ENCODE measurements around the gene PPP2CA. TPM values are rescaled to one million over a fixed set of nuclear protein-coding genes. Genes with fewer than 3 reads are reported as not detected.

The PPP2CA gene
- total RNA-seq, 2 donors from 2014 or later: 45.9 to 194 TPM

DNA sequence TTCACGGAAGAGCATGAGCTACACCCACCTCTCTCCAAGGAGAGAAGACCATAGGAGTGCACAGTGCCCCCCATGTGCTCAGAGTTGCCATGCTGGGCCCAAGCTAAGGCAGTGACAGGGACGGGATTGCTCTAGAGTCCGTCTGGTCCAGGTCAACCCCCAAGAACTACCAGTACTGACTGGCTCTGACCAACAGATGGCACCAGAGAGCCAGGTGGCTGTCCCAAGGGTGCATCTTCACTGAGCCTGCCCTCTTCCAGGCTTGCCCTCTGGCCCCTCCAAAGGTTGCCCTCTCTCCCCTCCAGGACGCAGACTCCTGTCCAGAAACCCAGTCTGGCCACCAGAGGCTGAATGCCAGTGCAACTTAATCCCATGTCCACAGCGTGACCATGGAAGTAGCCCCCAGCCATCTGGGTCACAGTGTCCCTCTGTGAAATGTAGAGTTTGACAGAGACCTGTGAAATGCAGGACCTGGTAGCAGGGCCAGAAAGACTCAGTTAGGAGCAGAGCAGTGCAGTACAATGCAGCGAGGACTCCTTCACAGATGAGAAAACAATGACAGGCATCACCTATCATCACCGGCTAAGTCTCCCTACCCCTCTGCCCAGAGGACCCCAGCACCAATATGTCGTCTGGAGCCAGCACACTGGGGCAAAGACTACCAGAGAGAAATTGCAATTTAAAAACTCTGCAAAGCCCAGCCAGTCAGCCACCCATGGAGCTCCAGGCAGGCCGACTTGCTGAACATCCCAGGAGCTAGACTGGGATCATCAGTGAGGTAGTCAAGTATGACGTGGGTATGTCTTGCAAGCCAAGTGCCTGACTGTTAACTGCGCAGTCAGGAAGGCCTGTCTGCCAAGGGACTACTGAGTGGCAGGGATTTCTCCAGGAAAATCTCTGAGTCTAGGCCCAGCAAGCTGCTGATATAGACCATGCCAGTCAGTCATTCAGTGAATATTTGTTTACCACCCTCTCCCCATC, 41.4 kb downstream of the PPP2CA start:
- peak; percentile 76 for ATAC-seq
- intact Hi-C loops (cut with DNase I): loop anchor here (5.0 kb wide), 1 partner anchor 103 kb away; no protein-coding TSS in a partner anchor
- Histone ChIP-seq H3K27me3 (no peaks in the 10 kb centered on the region), H3K36me3 (replicated peaks in 1 of 2; ENCODE audit: insufficient read depth in 1 of 2, low read depth in 2 of 2) (no peaks in the 10 kb centered on the region), H3K9me3 (no peaks in the 10 kb centered on the region), H3K4me1 (peaks cover 26% of the 10 kb centered on the region), H3K4me3 (no peak overlapping the region), H3K27ac (no peak overlapping the region)
- WGBS, 2 donors: 48 to 53% methylated on average over 3 to 11 of the region's 11 CpGs
- TF ChIP-seq, protein P1, sequence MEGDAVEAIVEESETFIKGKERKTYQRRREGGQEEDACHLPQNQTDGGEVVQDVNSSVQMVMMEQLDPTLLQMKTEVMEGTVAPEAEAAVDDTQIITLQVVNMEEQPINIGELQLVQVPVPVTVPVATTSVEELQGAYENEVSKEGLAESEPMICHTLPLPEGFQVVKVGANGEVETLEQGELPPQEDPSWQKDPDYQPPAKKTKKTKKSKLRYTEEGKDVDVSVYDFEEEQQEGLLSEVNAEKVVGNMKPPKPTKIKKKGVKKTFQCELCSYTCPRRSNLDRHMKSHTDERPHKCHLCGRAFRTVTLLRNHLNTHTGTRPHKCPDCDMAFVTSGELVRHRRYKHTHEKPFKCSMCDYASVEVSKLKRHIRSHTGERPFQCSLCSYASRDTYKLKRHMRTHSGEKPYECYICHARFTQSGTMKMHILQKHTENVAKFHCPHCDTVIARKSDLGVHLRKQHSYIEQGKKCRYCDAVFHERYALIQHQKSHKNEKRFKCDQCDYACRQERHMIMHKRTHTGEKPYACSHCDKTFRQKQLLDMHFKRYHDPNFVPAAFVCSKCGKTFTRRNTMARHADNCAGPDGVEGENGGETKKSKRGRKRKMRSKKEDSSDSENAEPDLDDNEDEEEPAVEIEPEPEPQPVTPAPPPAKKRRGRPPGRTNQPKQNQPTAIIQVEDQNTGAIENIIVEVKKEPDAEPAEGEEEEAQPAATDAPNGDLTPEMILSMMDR (IDR thresholded peaks at IDR 0.05): peak; percentile 82 to 92 (median 87)
- no peak for TF ChIP-seq POLR2A (IDR thresholded peaks at IDR 0.05)
- DNase-seq: peak; percentile 70 to 74 (median 72)

DNA sequence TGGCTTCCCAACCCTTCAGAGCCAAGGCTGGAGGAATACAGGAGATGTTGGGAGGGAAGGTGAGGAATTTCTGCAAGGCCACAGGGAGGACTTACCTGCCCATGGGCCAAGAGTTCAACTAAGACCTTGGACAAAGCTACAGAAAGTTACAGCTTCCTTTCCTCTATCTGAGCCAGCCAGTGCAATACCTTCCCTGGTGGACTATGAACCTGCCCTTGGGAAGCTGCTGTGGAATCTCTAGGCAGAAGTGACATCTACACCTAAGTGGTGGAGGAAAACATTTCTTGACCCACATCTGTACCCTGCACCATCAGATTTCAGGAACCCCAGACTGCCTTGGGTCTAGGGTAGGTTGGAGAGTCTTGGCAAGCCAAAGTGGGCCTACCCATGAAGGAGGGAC, 42.4 kb downstream of the PPP2CA start:
- TF ChIP-seq POLR2A (IDR thresholded peaks at IDR 0.05): no peak
- TF ChIP-seq, protein P1 (IDR thresholded peaks at IDR 0.05): no peak
- Histone ChIP-seq H3K4me3 (no peak overlapping the region), H3K27ac (no peak overlapping the region), H3K9me3 (no peaks in the 10 kb centered on the region), H3K4me1 (peaks cover 16% of the 10 kb centered on the region), H3K27me3 (no peaks in the 10 kb centered on the region), H3K36me3 (replicated peaks in 1 of 2; ENCODE audit: insufficient read depth in 1 of 2, low read depth in 2 of 2) (no peaks in the 10 kb centered on the region)
- ATAC-seq (no peak), DNase-seq (no peak)
- intact Hi-C loops (cut with DNase I): loop anchor here (5.0 kb wide), 1 partner anchor 104 kb away; no protein-coding TSS in a partner anchor

DNA sequence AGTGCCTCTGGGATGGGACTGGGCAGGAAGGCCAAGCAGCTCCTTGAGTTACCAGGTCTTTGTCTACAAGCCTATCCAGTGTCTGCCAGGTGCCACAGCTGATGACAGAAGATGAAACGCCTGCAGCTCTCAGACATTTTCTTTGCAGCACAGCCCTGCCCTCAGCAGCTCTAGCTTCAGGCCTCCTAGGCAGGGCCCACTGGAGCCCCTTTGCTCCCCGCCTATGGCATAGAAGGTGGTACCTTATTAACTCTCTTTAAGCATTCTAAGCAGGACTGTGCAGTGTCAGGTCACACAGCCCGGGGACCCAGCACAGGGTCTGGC, 47.8 kb downstream of the PPP2CA start:
- DNase-seq (no peak), ATAC-seq (no peak)
- Histone ChIP-seq H3K9me3 (no peaks in the 10 kb centered on the region), H3K4me1 (peaks cover 27% of the 10 kb centered on the region), H3K27ac (peak overlapping the region in 3 of 4 donors; percentile 99 to 100 (median 100)), H3K4me3 (no peak overlapping the region), H3K27me3 (no peaks in the 10 kb centered on the region), H3K36me3 (replicated peaks in 1 of 2; ENCODE audit: insufficient read depth in 1 of 2, low read depth in 2 of 2) (peaks cover 0 to 4% of the 10 kb centered on the region in 2 donors)
- WGBS, 2 donors: 43 to 74% methylated on average over 2 to 3 of the region's 3 CpGs
- intact Hi-C loops (cut with DNase I): no loop called here
- no peak for TF ChIP-seq POLR2A (IDR thresholded peaks at IDR 0.05)
- TF ChIP-seq, protein P1 (IDR thresholded peaks at IDR 0.05): no peak

DNA sequence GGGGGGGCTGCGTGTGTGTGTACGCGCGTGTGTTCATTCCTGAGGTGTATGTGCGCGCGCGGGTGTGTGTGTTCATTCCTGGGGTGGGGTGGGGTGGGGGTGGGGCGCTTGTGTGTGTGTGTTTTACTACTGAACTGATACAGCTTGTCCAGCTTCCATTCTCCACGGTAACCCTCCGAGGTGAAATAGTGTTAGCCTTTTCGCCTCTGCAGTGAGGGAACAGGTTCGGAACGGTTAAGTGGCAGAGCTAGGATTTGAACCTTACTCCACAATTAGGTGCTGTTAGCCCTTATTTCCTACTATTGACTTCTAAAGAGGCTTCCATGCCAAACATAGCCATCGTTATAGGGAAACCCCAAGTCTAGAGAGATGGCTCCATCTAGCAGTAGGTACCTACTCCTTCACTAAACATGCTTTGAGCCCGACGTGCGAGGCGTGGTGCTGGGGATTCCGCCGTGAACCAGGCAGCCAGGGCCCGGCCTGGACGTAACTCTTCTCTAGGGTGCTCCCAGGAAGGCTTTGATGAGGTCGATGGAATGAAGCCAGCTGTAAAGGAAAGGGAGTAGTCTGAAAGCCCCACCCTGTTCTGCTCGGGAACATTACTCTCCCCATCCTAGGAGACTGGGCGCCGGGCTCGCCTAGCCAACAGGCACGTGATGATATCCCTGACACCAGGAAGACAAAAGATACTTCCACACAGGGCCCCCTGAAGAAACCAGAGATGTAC, 48.3 kb downstream of the PPP2CA start:
- intact Hi-C loops (cut with DNase I): no loop called here
- DNase-seq (peak; percentile 14 to 42 (median 28)), ATAC-seq (peak; percentile 55)
- Histone ChIP-seq H3K4me3 (peak overlapping the region; percentile 86 to 93), H3K4me1 (peaks cover 28% of the 10 kb centered on the region), H3K27ac (peak overlapping the region; percentile 98 to 100 (median 100)), H3K9me3 (no peaks in the 10 kb centered on the region), H3K36me3 (replicated peaks in 1 of 2; ENCODE audit: insufficient read depth in 1 of 2, low read depth in 2 of 2) (peaks cover 0 to 6% of the 10 kb centered on the region in 2 donors), H3K27me3 (no peaks in the 10 kb centered on the region)
- TF ChIP-seq, protein P1 (IDR thresholded peaks at IDR 0.05): no peak
- no peak for TF ChIP-seq POLR2A (IDR thresholded peaks at IDR 0.05)
- 14 to 28% methylated on average over 19 to 29 of the region's 29 CpGs for WGBS, 2 donors
